ENCODE measurements around the gene DNAJB8. TPM values are rescaled to one million over a fixed set of nuclear protein-coding genes. Genes with fewer than 3 reads are reported as not detected.

The DNAJB8 gene
- polyA plus RNA-seq, 3 donors from 2014 or later = not detected

- Mint-ChIP-seq H3K27me3 (ENCODE audit: low read depth in 3 of 3) (peaks cover 25 to 41% (median 30%) of the 10 kb centered on the region in 3 donors), H3K4me1 (peaks cover 14% of the 10 kb centered on the region in 2 donors), H3K36me3 (peaks cover 0 to 4% (median 0%) of the 10 kb centered on the region in 3 donors), H3K27ac (no peak overlapping the region), H3K4me3 (peak overlapping the region in 1 of 5 donors; percentile 14), H3K9me3 (peaks cover 0 to 2% (median 0%) of the 10 kb centered on the region in 6 donors)
- no peak for DNase-seq
Observed at GRCh38 chr3:128484404-128485281, 18.0 kb upstream of the DNAJB8 start.

- H3K9me3 Mint-ChIP-seq = peaks cover 0 to 2% (median 0%) of the 10 kb centered on the region in 6 donors
- H3K27me3 Mint-ChIP-seq (ENCODE audit: low read depth in 3 of 3) = peaks cover 24 to 42% (median 30%) of the 10 kb centered on the region in 3 donors
- peaks cover 13 to 14% of the 10 kb centered on the region in 2 donors for H3K4me1 Mint-ChIP-seq
- peak overlapping the region in 2 of 5 donors; percentile 58 to 61 for H3K4me3 Mint-ChIP-seq
- peaks cover 0 to 4% (median 0%) of the 10 kb centered on the region in 3 donors for H3K36me3 Mint-ChIP-seq
- no peak for DNase-seq
- no peak overlapping the region for H3K27ac Mint-ChIP-seq
Observed at GRCh38 chr3:128483657-128484403, 17.1 kb upstream of the DNAJB8 start.

DNA sequence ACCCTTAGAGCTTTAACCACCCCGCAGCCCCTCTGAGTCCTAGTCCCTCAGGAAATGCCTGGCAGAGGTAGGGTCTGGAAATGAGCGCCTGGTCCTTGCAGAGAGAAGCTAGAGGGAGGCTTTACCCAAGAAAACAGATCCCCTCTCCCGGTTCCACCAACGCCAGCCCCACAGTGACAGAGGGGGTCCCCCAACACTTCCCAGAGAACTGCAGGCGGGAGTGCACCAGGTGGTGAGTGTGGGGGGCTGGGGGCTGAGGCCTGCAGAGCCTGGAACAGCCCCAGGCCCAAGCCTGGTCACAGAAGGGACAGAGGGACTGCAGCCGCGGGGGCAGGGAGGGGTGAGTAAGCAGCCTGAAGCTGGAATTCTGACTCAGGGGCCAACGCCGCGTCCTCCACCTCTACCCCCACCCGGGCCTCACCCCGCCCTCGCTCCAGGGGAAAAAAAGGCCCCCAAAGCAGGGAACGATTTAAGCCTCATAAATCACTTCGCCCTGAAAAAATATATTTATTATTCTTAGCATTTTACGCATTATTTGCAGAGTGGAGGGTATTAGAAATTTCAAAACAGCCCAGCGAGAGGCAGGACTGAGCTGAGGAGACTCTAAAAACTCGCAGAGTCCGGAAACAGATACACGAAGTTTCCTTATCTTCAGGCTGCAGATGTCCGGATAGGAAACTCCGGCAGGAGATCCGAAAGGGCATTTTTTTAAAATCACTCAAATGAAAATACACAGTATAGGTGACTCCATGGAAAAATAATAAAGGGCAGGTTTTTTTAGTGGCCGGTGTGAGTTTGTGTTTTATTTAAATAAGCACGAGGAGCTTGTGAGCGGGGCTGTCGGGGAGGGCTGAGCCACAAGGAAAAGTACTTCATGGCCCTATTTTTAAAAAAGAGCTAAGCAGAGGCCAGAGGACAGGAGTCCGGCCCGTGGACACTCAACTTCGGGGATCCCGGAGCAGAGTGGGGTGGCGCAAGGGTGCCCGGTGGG is 16.3 kb upstream of the DNAJB8 start:
- Mint-ChIP-seq H3K27me3 (ENCODE audit: low read depth in 3 of 3) (peaks cover 22 to 43% (median 24%) of the 10 kb centered on the region in 3 donors), H3K4me3 (peak overlapping the region in 3 of 5 donors; percentile 47 to 61 (median 58)), H3K9me3 (peaks cover 0 to 2% (median 0%) of the 10 kb centered on the region in 6 donors), H3K4me1 (peaks cover 10 to 14% of the 10 kb centered on the region in 2 donors), H3K36me3 (peaks cover 0 to 4% (median 0%) of the 10 kb centered on the region in 3 donors), H3K27ac (no peak overlapping the region)
- DNase-seq = no peak

DNA sequence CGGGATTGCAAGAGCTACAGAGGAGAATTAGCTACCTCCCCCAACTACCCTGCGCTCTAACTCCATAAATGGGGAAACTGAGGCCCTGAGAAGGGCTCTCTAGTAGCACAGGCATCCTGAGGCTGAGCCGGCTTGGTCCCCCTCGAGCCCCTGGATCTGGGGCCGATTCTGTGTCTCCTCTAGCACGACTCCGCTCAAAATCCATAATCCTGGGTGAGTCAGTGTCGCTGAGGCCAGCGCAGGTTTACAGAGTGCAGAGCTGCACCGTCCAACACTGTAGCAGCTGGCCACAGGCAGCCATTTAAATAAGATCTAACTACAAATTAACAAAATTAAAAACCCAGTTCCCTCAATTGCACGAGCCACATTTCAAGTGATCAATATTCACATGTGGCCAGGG is 15.5 kb upstream of the DNAJB8 start:
- no peak overlapping the region for H3K4me3 Mint-ChIP-seq
- DNase-seq = no peak
- H3K9me3 Mint-ChIP-seq = peaks cover 0 to 2% (median 0%) of the 10 kb centered on the region in 6 donors
- H3K4me1 Mint-ChIP-seq = peaks cover 7 to 10% of the 10 kb centered on the region in 2 donors
- H3K27me3 Mint-ChIP-seq (ENCODE audit: low read depth in 3 of 3) = peaks cover 20 to 40% (median 22%) of the 10 kb centered on the region in 3 donors
- H3K27ac Mint-ChIP-seq = no peak overlapping the region
- H3K36me3 Mint-ChIP-seq = peaks cover 0 to 4% (median 0%) of the 10 kb centered on the region in 3 donors

- H3K27me3 Mint-ChIP-seq (ENCODE audit: low read depth in 3 of 3) = peaks cover 20 to 40% (median 22%) of the 10 kb centered on the region in 3 donors
- peaks cover 0 to 2% (median 0%) of the 10 kb centered on the region in 6 donors for H3K9me3 Mint-ChIP-seq
- peaks cover 6 to 8% of the 10 kb centered on the region in 2 donors for H3K4me1 Mint-ChIP-seq
- DNase-seq = no peak
- H3K27ac Mint-ChIP-seq = no peak overlapping the region
- peaks cover 0 to 4% (median 0%) of the 10 kb centered on the region in 3 donors for H3K36me3 Mint-ChIP-seq
- no peak overlapping the region for H3K4me3 Mint-ChIP-seq
Observed at GRCh38 chr3:128481438-128481942, 14.8 kb upstream of the DNAJB8 start.

DNA sequence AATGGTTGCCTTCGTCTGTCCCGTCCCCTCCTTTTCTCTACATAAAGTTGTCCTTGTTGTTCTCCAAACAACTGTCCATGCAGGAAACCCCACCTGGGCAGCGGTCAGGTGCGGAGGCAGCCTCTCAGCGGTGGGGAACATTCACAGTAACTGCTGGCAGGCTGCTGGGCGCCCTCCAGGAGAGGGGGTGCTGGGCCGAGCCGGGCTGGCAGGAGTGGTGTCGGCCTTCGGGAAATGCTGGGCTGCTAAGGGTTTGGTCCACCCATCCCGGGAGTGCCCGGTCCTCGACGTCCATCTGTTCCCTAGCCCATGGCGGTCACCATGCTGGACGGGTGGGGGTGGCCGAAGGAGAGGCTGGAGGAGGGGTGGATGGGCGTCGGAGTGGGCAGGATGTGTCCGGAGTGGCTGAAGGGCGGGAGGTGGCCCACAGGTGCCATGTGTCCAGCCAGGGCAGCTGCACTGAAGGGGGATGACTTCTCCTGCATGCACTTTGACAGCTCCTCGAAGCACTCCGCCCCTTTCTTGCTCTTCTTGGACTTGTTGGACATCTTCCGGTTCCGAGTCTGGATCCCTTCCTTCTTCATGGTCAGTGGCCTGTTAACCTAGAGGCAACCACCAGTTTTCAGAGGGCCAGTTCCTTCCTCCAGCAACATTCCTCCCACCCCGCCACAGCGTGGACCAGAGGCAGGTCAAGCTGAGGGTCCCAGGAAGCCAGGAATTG is 14.2 kb upstream of the DNAJB8 start:
- no peak for DNase-seq
- Mint-ChIP-seq H3K4me3 (no peak overlapping the region), H3K27ac (no peak overlapping the region), H3K36me3 (peaks cover 0 to 4% (median 0%) of the 10 kb centered on the region in 3 donors), H3K9me3 (peaks cover 0 to 2% (median 0%) of the 10 kb centered on the region in 6 donors), H3K4me1 (peaks cover 3 to 8% of the 10 kb centered on the region in 2 donors), H3K27me3 (ENCODE audit: low read depth in 3 of 3) (peaks cover 16 to 35% (median 20%) of the 10 kb centered on the region in 3 donors)

- no peak overlapping the region for H3K27ac Mint-ChIP-seq
- H3K4me1 Mint-ChIP-seq = peaks cover 3 to 8% of the 10 kb centered on the region in 2 donors
- DNase-seq = no peak
- H3K27me3 Mint-ChIP-seq (ENCODE audit: low read depth in 3 of 3) = peaks cover 16 to 30% (median 18%) of the 10 kb centered on the region in 3 donors
- peaks cover 0 to 2% (median 0%) of the 10 kb centered on the region in 6 donors for H3K9me3 Mint-ChIP-seq
- peaks cover 0 to 4% (median 0%) of the 10 kb centered on the region in 3 donors for H3K36me3 Mint-ChIP-seq
- no peak overlapping the region for H3K4me3 Mint-ChIP-seq
Observed at GRCh38 chr3:128480278-128480677, 13.6 kb upstream of the DNAJB8 start.

DNA sequence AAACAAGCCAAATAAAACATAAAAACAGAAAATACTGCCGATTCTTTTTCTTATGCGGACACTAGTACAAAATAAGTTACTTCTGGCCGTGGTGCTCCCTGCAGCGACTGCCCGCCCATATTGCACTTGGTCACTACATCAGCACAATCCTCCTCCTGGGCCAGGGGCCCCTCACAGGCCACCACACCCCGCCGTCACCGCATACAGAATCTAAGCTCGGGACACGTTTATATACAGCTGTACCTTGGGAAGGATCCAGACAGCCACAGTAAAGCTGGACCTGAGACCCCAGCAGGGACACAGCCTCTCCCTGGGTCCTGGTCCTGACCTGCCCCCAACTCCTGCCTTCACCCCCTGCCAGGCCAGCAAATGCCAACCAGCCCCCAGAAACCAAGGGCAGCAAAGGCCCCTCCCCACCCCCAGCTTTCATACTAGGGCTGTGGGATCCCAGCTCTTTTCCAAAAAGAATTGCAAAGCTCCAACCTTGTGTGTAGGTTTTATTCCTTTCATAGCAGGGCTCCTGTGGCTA is 12.9 kb upstream of the DNAJB8 start:
- no peak overlapping the region for H3K27ac Mint-ChIP-seq
- peaks cover 0 to 4% (median 0%) of the 10 kb centered on the region in 3 donors for H3K36me3 Mint-ChIP-seq
- H3K4me1 Mint-ChIP-seq = peaks cover 3 to 8% of the 10 kb centered on the region in 2 donors
- DNase-seq = no peak
- peaks cover 14 to 27% (median 16%) of the 10 kb centered on the region in 3 donors for H3K27me3 Mint-ChIP-seq (ENCODE audit: low read depth in 3 of 3)
- H3K9me3 Mint-ChIP-seq = peaks cover 0 to 2% (median 0%) of the 10 kb centered on the region in 6 donors
- no peak overlapping the region for H3K4me3 Mint-ChIP-seq

- no peak for DNase-seq
- Mint-ChIP-seq H3K36me3 (peaks cover 0 to 4% (median 0%) of the 10 kb centered on the region in 3 donors), H3K27ac (no peak overlapping the region), H3K9me3 (peaks cover 0 to 2% (median 0%) of the 10 kb centered on the region in 6 donors), H3K4me3 (no peak overlapping the region), H3K27me3 (ENCODE audit: low read depth in 3 of 3) (peaks cover 11 to 22% (median 15%) of the 10 kb centered on the region in 3 donors), H3K4me1 (peaks cover 3 to 8% of the 10 kb centered on the region in 2 donors)
Observed at GRCh38 chr3:128478576-128479506, 12.2 kb upstream of the DNAJB8 start.

DNA sequence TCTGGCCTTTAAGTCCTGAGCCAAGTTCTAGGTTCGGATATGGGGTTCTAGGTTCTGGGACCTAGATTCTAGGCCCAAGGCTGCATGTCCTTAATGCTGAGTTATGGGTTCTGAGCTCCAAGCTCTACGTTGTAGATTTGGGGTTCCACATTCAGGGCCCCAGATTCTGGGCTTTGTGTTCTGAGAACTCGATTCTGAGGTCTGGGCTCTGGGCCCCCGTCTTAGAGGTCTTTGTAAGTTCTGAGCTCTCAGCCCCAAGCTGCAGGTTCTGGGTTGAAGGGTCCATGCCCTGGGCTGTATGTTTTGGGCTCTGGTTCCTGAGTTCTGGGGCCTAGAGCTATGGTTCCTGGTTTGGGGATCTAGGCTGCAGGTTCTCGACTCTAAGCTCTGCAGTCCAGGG is 10.0 kb upstream of the DNAJB8 start:
- DNase-seq = no peak
- H3K4me1 Mint-ChIP-seq = no peaks in the 10 kb centered on the region
- H3K9me3 Mint-ChIP-seq = peaks cover 0 to 2% (median 0%) of the 10 kb centered on the region in 6 donors
- H3K36me3 Mint-ChIP-seq = no peaks in the 10 kb centered on the region
- H3K27me3 Mint-ChIP-seq (ENCODE audit: low read depth in 3 of 3) = peaks cover 0 to 9% (median 3%) of the 10 kb centered on the region in 3 donors
- peak overlapping the region in 1 of 6 donors; percentile 13 for H3K27ac Mint-ChIP-seq
- H3K4me3 Mint-ChIP-seq = no peak overlapping the region

DNA sequence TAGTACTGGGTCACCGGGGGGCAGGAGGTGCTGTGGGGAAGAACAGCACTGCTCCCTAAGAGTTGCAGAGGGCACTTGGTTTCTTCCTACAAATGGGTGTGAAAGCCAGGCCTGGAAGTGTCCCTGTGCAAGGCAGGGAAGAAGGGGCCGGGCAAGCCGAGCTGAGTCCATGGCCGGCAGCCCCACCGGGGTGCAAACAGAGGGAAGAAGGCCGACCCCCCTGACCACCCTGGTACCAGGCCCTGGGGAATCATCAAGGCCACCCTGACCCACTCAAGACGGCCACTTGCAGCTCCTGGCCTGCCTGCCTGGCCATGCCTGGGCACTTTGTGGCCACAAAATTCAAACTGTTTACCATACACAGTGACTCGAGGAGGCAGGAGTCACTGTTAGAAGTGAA is 8.7 kb upstream of the DNAJB8 start:
- Mint-ChIP-seq H3K9me3 (no peaks in the 10 kb centered on the region), H3K27me3 (ENCODE audit: low read depth in 3 of 3) (peaks cover 0 to 9% (median 7%) of the 10 kb centered on the region in 3 donors), H3K27ac (no peak overlapping the region), H3K4me3 (no peak overlapping the region), H3K4me1 (no peaks in the 10 kb centered on the region), H3K36me3 (no peaks in the 10 kb centered on the region)
- no peak for DNase-seq
